Ishikawa (cell line): ENCODE results near the gene MAPK4.

ENCODE experiments used
- EP300 ChIP-seq: IDR thresholded peaks from 2 replicates; pipeline ENCODE4 v1.6.1; 2012; ENCODE audit warnings: borderline replicate concordance
- NFIC ChIP-seq: IDR thresholded peaks from 2 replicates; pipeline ENCODE4 v1.6.1; 2012
- TAF1 ChIP-seq: IDR thresholded peaks from 2 replicates; pipeline ENCODE4 v1.6.1; 2012; ENCODE audit warnings: low read depth, mild to moderate bottlenecking
- TEAD4 ChIP-seq: IDR thresholded peaks from 2 replicates; pipeline ENCODE4 v1.6.1; 2012
- YY1 ChIP-seq: IDR thresholded peaks from 2 replicates; pipeline ENCODE4 v1.6.1; 2012; ENCODE audit warnings: low read depth

GRCh38 chr18:50627594-50628532 lies 68.0 kb downstream of the MAPK4 start:
- TF ChIP-seq EP300: no peak
- no peak for TF ChIP-seq TAF1
- TF ChIP-seq TEAD4: no peak
- TF ChIP-seq YY1: no peak
- no peak for TF ChIP-seq NFIC
